HG02623 (cell line): ENCODE data around the gene AP2S1.
"Not testable (repeated sequence)": the region's sequence is repeated elsewhere in the genome, so short reads cannot be mapped to it uniquely, and the experiment has no call there.

Experiments
- ATAC-seq: cut with Tn5 transposase; IDR thresholded peaks from one replicate; pipeline ENCODE4 v1.9.1; 2021; ENCODE audit warnings: moderate library complexity; ENCODE audit not compliant: unreplicated experiment

The AP2S1 gene

DNA sequence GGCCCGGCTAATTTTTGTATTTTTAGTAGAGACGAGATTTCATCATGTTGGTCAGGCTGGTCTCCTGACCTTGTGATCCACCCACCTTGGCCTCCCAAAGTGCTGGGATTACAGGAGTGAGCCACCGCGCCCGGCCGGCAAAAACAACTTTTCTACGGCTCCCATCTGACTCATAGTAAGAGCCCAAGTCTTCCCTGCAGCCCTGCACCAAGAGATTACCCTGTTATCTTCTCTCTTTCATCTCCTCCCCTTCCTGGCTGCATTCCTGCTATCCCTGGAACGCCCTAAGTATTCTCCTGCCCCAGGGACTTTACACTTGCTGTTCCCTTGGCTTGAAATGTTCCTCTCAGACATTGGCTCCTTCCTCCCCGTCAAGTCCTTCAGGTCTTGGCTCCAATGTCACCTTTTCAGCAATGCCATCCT, 6.6 kb downstream of the AP2S1 start:
- no peak for ATAC-seq

DNA sequence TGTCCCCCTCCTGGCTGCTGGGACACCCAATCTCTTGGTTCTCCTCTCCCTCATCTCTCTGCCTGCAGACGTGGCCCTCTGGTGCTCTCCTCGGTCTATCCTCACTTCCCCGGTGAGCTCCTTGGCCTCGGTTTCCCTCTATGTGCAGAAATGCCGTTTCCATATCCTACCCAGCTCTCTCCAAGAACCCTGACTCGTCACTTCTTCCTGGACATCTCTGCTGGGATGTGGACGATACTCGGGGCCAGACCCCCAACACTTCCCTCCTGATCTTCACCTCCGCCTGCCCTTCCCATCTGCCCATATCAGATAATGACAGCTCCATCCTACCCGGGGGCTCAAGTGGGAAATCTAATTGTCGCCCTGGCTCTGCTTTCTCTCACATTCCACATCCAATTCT, 7.9 kb downstream of the AP2S1 start:
- no peak for ATAC-seq

DNA sequence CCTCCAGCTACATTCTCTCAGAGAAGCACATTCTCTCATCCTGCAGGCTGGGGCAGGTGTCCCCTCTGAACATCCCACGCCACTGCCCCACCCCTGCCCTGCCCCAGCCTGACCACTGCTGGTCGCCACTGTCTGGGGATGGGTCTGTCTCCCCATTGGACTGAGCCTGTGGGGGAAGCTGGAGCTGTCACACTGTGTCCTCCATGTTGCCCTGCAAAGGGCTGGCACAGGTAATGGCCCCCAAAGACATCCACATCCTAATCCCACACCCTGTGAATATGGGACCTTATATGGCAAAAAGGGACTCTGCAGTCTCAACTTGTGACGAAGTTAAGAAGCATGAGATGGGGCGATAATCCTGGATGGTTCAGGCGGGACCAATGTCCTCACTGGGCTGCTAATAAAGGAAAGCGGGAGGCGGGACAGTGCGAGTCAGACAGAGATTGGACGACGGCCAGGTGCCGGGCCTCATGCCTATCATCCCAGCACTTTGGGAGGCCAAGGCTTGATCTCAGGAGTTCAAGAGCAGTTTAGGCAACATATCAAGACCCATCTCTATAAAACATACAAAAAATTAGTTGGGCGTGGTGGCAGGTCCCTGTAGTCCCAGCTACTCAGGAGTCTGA, 9.1 kb downstream of the AP2S1 start:
- ATAC-seq: no peak

DNA sequence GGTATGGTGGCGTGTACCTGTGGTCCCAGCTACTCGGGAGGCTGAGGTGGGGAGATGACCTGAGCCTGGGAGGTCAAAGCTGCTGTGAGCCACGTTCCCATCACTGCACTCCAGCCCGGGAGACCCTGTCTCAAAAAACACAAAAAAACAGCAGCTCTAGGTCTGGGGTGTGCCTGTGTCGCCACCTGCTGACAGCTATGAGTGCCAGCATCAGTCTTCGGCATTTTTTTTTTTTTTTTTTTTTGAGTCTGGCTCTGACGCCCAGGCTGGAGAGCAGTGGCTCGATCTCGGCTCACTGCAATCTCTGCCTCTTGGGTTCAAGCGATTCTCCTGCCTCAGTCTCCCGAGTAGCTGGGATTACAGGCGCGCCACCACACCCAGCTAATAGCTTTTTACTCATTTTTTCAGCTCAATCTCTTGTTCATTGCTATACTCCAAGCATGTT, 10.1 kb downstream of the AP2S1 start:
- ATAC-seq: no peak

DNA sequence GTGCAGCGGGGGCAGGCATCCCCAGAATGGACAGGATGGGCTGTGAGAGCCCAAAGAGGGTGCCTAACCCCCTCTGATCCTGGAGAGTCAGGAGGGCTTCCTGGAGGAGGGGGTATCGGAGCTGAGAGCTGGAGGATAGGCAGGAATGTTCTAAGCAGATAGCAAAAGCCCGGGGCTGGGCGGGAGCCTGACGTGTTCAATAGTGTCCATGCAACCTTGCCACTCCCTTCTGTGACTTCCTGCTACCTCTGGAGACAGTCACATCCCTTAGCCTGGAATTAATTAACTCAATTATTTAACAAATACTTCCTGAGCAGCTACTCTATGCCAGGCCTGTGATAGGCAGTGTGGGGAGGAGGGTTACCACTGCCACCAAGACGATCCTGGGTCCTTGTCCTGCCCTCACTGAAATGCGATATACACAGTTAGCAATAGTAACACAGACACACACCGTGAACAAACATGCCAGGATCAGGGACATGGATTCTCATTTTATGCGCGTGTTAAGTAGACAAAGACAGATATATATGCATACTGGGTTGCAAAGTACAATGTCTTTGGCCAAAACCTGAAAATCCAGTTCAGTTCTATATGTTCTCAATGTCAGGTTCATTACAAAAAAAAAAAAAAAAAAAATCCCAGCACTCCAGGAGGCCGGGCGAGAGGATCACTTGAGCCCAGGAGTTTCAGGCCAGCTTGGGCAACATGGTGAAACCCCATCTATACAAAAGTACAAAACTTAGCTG, 10.7 kb downstream of the AP2S1 start:
- no peak for ATAC-seq

DNA sequence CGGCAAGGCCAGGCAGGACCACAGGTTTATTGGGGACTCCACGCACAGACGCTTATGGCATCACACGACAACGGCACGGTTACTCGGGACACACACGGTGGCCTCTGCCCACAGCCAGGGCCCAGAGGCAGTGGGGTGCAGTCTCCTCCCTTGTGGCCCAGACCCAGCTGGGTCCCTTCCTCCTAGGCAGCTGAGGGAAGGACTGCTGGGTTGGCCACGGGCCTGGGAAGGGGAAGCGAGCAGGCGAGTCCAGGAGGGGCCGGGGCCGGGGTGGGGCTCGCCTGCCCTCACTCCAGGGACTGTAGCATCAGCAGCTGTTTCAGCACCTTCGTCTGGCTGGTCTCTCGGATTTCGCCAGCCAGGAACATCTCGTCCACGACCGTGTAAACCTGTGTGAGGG, 12.5 kb downstream of the AP2S1 start:
- ATAC-seq: no peak

DNA sequence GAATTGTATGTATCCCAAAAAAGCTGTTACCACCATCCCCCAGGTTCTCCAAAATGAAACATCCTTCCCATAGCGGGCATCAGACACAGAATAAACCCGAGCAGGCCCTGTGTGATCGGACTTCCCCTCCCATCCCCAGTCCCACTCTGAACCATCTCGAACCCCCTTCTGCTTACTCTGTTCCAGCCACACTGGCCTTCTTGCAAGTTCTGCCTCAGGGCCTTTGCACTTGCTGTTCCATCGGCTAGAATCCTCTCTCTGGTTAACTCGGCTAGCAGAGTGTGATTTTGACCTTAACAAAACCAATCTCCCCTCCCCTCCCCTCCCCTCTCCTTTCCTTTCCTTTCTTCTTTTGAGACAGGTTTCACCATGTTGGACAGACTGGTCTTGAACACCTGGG, 15.7 kb downstream of the AP2S1 start:
- no peak for ATAC-seq

DNA sequence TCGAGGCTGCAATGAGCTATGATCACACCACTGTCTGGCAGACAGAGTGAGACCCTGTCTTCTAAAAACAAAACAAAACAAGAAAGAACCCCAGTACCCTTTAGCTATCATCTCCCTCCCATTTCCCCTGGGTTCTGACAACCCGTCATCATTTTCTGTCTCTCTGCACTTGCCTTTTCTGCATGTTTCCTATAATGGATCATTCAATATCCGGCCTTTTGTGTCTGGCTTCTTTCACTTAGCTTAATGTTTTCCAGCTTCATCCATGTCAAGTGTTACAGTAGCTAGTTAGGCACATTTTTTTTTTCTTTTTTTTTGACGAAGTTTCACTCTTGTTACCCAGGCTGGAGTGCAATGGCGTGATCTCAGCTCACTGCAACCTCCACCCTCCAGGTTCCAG, 16.5 kb downstream of the AP2S1 start:
- ATAC-seq: no peak

DNA sequence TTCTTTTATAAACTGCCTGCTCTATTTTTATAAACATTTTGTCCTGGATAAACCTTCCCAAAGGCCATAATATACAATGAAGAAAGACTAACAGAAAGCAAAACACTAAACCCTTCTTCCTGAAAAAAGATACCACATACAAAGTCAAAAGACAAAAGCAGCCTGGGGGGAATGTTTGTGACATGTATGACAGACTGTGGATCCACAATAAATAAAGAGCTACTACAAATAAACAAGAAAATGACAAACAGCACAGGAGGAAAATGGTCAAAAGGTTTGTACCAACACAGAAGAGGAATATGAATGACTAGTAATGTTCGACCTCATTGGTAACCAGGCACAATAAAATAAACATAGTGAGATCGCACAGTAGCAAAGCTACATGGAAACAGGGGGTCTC, 19.8 kb downstream of the AP2S1 start:
- ATAC-seq: no peak

DNA sequence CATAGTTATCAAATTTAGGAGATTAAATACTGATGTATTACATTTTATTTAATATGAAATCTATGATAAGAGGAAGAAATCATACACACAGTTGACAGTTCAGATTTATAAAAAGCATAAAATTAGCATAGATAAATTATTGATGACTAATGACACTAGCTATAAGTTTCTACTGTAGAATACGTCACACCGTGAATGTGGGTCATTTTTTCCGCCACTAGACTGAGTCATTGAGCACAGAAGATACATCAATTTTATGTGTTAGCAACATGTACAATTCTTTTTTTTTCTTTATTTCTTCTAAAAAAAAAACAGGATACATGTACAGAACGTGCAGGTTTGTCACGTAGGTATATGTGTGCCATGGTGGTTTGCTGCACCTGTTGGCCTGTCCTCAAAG, 22.2 kb downstream of the AP2S1 start:
- ATAC-seq: no peak

DNA sequence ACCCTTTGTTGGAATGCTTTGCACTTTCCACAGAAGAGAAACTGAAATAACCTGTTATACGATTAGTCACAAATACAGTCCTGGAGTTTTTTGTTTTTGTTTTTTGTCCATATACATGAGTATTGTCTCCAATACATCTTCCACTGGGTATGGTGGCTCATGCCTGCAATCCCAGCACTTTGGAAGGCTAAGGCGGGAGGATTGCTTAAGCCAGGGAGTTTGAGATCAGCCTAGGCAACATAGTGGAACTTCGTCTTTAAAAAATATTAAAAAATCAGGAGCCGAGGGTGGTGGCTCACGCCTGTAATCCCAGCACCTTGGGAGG, 25.0 kb downstream of the AP2S1 start:
- no peak for ATAC-seq

DNA sequence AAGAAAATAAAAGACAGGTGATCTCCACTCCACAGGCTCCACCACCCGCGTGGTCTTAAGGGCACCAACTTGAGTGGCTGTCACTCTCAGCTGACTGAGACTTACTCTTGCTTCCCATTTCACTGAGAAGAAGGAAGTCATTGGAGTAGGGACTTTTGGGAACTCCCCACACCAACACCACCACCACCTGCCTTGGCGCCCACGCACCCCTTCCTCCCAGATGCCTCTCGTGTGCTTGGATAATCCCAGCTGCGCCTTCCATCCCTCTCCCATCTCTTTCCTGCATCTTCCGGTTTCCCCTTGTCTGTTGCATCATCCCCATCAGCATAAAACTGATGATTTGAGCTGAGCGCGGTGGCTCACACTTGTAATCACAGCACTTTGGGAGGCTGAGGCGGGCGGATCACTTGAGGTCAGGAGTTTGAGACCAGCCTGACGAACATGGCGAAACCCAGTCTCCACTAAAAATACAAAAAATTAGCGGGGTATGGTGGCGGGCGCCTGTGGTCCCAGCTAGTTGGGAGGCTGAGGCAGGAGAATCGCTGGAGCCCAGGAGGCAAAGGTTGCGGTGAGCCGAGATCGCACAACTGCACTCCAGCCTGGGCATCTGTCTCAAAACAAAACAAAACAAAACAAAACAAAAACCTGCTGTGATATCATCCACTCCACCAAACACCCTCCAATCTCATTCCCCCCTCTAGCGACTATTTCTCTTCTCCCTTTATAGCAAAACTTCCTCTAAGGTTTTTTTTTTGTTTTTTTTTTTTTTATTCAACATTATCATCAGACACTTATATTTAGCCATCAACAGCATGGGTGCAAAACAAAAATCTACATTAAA, 25.5 kb downstream of the AP2S1 start:
- no peak for ATAC-seq

DNA sequence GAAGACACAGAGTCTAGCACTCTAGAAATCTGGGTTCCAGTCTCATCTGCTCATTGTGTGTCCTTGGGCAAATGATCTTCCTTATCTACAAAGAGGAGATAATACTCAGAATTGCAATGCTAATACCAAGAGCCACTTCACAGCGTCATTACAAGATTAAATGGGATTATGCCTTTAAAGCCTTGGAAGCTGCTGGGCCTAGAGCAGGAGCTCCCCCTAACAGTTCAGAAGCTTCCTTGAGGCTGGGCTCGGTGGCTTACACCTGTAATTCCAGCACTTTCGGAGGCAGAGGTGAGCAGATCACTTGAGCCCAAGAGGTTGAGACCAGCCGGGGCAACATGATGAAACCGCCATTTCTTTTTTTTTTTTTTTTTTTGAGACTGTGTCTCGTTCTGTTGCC, 27.6 kb downstream of the AP2S1 start:
- no peak for ATAC-seq

DNA sequence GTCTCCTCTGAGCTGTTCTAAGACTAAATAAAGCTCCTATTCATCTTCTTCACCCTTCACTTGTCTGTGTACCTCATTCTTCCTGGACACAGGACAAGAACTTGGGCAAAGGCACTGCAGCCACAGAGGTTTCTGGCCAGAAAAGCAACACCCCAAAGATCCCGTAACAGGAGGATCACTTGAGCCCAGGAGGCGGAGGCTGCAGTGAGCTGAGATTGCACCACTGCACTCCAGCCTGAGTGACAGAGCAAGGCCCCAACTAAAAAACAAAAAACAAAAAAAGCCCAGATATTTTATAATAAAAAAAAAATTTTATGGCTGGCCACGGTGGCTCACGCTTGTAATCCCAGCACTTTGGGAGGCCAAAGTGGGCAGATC, 28.2 kb downstream of the AP2S1 start:
- ATAC-seq: not testable (repeated sequence)

DNA sequence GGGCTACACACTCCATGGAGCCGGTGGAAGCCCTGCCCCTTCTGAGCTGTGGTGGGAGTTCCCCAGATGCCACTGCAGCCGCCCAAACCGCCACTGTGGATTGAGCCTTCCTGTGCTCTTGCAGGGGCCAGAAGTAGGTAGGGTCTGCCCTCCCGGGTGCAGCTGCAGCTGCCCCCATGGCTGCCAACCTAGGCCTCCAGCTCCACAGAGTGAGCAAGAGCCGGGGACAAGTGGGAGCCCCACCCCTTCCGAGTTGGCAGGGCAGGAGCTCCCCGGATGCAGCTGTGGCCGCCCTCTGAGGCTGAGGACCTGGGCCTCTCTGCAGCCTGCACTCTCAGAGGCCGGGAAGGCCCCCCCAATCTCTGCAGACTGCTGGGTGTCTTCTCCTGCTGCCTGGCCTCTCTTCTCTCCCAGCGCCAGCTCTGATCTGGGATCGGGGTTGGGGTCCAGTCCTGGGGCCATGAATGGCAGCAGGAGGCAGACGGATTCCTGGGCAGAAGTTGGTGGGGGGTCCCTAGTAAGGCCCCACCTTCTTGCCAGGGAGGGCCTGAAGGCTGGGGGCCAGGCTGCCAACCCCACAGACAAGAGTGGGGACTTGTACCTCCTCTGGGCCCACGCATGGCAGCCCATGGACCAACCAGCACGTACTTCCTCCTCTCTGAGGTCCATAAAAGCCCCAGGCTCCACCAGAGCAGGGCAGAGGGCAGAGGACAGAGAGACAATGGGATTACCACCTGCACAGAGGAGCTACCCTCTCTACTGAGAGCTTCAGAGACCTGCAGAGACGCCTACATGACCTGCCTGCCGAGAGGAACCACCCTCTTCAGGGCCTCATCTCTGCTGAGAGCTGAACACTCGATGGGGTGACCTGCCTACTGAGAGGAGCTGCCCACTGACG, 28.9 kb downstream of the AP2S1 start:
- no peak for ATAC-seq

DNA sequence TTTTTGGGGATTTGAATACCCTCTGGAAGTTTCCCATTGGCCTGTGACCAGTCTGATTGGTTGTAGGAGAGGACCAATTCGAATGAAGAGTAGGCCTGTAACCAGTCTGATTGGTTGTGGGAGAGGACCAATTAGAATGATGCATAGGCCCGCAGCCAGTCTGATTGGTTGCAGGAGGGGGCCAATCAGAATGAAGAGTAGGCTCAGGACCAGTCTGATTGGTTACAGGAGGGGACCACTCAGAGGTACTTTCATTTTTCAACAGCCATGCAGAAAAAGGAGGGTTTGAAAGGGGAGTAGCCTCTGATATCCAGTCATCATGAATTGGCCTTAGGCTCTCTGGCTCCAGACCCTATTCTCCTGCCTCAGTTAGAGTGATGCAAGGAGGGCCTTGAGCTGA, 31.8 kb downstream of the AP2S1 start:
- ATAC-seq: no peak

DNA sequence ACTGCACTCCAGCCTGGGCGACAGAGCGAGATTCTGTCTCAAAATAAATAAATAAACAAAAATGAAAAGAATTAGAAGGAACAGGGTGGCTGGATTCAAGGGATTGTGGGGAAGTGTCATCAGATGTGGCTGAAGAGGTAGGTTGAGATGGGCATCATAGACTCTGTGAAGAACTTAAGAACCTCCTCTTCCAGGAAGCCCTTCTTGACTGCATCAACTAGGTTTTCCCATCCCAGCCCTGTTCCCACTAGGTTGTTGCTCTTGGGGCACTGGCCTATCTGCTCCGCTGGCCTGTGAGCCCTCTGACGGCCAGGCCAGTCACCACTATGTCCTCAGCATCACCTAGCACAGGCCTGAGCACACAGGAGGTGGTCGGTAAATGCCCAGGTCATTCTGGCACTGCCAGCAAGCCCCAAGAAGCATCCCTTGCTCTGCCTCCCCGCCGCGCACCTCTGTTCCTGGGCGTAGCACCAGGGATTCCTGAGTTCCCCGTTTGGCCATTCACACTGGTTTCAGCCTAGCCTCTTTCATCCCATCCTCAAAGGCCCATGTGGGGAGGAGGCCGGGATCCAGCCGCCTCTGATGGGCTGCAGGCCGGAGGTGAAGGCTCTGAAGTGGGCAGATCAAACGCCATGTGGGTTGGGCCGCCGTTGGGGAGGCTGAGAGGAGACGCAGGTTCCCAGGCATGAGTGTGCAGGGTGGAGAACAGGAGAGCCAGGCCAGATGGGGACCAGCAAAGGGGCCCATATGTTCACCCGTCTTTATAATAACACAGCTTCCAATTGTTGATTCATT, 34.6 kb downstream of the AP2S1 start:
- ATAC-seq: no peak

DNA sequence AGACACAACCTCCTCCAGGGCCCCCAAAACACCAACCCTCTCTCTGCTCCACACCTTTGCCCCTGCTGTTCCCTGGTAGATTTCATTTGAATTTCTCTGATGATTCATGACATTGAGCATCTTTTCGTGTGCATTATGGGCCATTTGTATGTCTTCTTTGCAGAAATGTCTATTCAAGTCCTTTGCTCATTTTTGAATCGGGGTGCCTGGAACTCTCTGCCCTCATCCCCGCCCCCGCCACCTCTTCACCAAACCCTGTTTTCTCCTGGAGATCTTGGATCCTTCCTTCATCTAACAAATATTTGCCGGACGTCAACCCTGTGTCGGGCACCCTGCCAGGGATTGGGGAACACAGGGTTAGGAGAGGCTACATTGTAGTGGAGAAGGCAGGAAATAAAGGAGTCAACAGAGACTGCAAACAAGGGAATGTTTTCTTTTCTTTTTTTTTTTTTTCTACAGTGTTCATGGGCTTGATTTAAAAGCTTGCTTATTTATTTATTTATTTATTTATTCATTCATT, 36.7 kb downstream of the AP2S1 start:
- ATAC-seq: no peak

DNA sequence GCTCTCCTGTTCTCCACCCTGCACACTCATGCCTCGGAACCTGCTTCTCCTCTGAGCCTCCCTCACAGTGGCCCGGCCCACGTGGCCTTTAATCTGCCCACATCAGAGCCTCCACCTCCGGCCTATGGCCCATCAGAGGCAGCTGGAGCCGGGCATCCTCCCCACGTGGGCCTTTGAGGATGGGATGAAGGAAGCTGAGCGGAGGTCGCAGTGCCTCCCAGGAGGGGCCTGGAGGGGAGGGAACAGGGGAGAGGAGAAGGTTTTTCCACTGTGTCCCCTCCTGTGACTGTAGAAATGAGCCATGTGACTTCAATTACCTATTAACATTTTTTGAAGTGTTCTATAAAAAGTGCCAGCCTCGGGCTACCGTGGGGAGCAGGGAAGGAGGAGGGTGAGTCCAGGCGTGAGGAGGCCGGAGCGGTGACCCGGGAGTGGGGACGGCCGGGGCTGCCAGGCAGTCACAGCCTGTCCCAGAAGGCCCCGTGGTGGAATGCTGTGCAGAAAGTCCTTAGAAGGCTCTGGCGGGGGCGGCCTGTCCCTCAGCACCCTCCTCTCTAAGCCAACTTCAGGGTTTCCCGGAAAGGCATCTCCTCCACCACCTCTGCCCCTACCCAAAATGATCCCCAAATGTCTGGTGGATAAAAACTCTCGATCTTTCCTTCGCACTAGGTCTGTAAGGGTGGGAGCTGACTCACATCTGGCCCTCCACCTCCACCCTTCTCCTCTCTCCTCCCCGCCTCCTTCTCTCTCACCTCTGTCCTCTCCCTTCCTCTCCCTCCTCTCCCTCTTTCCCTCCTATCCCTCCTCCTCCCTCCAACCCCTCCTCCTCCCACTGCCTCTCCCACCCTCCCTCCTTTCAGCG, 37.4 kb downstream of the AP2S1 start:
- ATAC-seq: no peak
